HepG2 (cell line): ENCODE data around the gene STX8. TPM values are rescaled to one million over a fixed set of nuclear protein-coding genes. Genes with fewer than 3 reads are reported as not detected.
"Not testable (repeated sequence)": the region's sequence is repeated elsewhere in the genome, so short reads cannot be mapped to it uniquely, and the experiment has no call there.

Source experiments
- ATAC-seq: fragments of 200-7000 bp; cut with Tn5 transposase; 3 replicates; pipeline ENCODE4 v1.9.1; 2020; ENCODE audit warnings: mild to moderate bottlenecking, moderate library complexity
- BruUV-seq: library from RNA; stranded (reverse); fragments of 400-500 nt; replicated peaks from 2 replicates; lab custom pipeline; 2021; lab: Mats Ljungman, UMichigan
- CTCF ChIA-PET: fragments of 300-600 bp; formaldehyde crosslinking; extraction: SDS; loops from one replicate; lab custom pipeline; 2021; ENCODE audit warnings: low total read pairs, inconsistent platforms, low intra/inter-chr PET ratio; lab: Yijun Ruan, JAX
- POLR2A ChIA-PET: fragments of 350-600 bp; sonication (Branson Sonifier 250); formaldehyde crosslinking; loops from one replicate; lab custom pipeline; 2020; ENCODE audit warnings: antibody characterized with exemption, inconsistent platforms; lab: Yijun Ruan, JAX
- DNase-seq: peaks from one replicate; pipeline ENCODE4 v3.0.0-alpha.2; 2015; ENCODE audit warnings: low spot score
- FAIRE-seq: peaks from 3 replicates; lab custom pipeline; 2011; peaks lifted over from hg19 to GRCh38; lab: Jason Lieb, UNC
- H2AFZ ChIP-seq: one replicate; pipeline ENCODE4 v1.6.1; 2011; ENCODE audit warnings: low read length, inconsistent platforms
- H3K27ac ChIP-seq: fragments of 300-600 bp; 3 replicates; pipeline ENCODE4 v1.8.0; 2011; ENCODE audit warnings: mixed run types, mild to moderate bottlenecking, mixed read lengths, low read length, inconsistent platforms; ENCODE audit not compliant: insufficient read depth; ENCODE audit errors: extremely low read length
- H3K27me3 ChIP-seq, 2 experiments: fragments of 200-600 bp in 1 of 2; 2 replicates in 1 of 2; 3 replicates in 1 of 2; pipeline versions ENCODE4 v1.6.0 to v1.8.0; 2011; ENCODE audit warnings: low read length in 2 of 2, mild to moderate bottlenecking in 2 of 2, moderate library complexity in 2 of 2, inconsistent platforms in 1 of 2; ENCODE audit not compliant: insufficient read depth in 2 of 2, control insufficient read depth in 1 of 2
- H3K36me3 ChIP-seq, 2 experiments: fragments of 200-600 bp in 1 of 2; replicated peaks in 1 of 2; 2 replicates in 1 of 2; 3 replicates in 1 of 2; pipeline versions ENCODE4 v1.5.1 to v1.8.0; 2011; ENCODE audit warnings: low read length in 2 of 2, inconsistent platforms in 1 of 2; ENCODE audit not compliant: insufficient read depth in 2 of 2, control insufficient read depth in 1 of 2
- H3K4me1 ChIP-seq: 2 replicates; pipeline ENCODE4 v1.5.1; 2012; ENCODE audit warnings: low read length, inconsistent platforms; ENCODE audit not compliant: insufficient read depth
- H3K4me2 ChIP-seq: 2 replicates; pipeline ENCODE4 v1.6.0; 2011; ENCODE audit warnings: low read depth, low read length, inconsistent platforms
- H3K4me3 ChIP-seq, 3 experiments: fragments of 200-600 bp in 1 of 3; sonication (generic), shearing (Covaris generic) in 1 of 3; replicated peaks in 1 of 3; 2 replicates each; pipeline ENCODE4 v1.5.1; 2011 to 2016; ENCODE audit warnings: low read length in 3 of 3, inconsistent platforms in 2 of 3, low read depth in 2 of 3, mild to moderate bottlenecking in 2 of 3, control low read depth in 1 of 3, mixed read lengths in 1 of 3; ENCODE audit not compliant: insufficient read depth in 1 of 3
- H3K79me2 ChIP-seq: one replicate; pipeline ENCODE4 v1.6.1; 2011; ENCODE audit warnings: low read length, inconsistent platforms; ENCODE audit not compliant: insufficient read depth
- H3K9ac ChIP-seq: 2 replicates; pipeline ENCODE4 v1.6.0; 2011; ENCODE audit warnings: mild to moderate bottlenecking, low read depth, low read length, inconsistent platforms; ENCODE audit not compliant: insufficient read depth
- H3K9me3 ChIP-seq: 2 replicates; pipeline ENCODE4 v1.5.1; 2012; ENCODE audit warnings: mild to moderate bottlenecking, low read length
- H4K20me1 ChIP-seq: 2 replicates; pipeline ENCODE4 v1.6.0; 2011; ENCODE audit warnings: inconsistent platforms, mild to moderate bottlenecking, low read length, moderate library complexity; ENCODE audit not compliant: insufficient read depth
- IRF2 ChIP-seq: IDR thresholded peaks from 2 replicates; pipeline ENCODE4 v1.6.1; 2018; ENCODE audit warnings: missing genetic modification reagents, missing compliant biosample characterization
- KLF11 ChIP-seq: IDR thresholded peaks from 2 replicates; pipeline ENCODE4 v1.6.1; 2016; ENCODE audit warnings: missing compliant biosample characterization
- NR1H2 ChIP-seq: sonication (generic); formaldehyde crosslinking; IDR thresholded peaks from 2 replicates; pipeline ENCODE4 v1.8.1; 2022; ENCODE audit warnings: low read depth, missing genetic modification reagents, borderline replicate concordance
- TBL1XR1 ChIP-seq: fragments of 150-350 bp; IDR thresholded peaks from 2 replicates; pipeline ENCODE4 v1.6.1; 2014; ENCODE audit warnings: borderline replicate concordance, low read length; ENCODE audit not compliant: partially characterized antibody
- WGBS: methylation state at CpG from one replicate; pipeline ENCODE4 v1.1.6; 2017; ENCODE audit warnings: low lambda C conversion rate; 5-methylcytosine and 5-hydroxymethylcytosine counted together
- in situ Hi-C: cut with HindIII; loops from 2 replicates; pipeline ENCODE4 v1.10.0; 2017; ENCODE audit warnings: low pct_unique_long_range_greater_than_20kb; ENCODE audit not compliant: extremely low pct_ligation_motif_present
- intact Hi-C: fragments of 100-400 bp; cut with micrococcal nuclease; formaldehyde crosslinking; loops from one replicate; pipeline ENCODE4 v1.10.0; 2022; ENCODE audit not compliant: unreplicated experiment
- polyA plus RNA-seq, 8 experiments: library from polyadenylated mRNA; depleted of rRNA in 3 of 8; stranded (reverse) in 7 of 8; unstranded in 1 of 8; fragments of >200 nt; fragmentation: Illumina TruSeq in 4 of 8; extraction: Trizol in 4 of 8; gene quantifications; 2 replicates each; pipeline versions ENCODE4 v1.2.1 to v1.2.3, GENCODE V29; 2011 to 2016; ENCODE audit warnings: low read depth in 4 of 8, missing spikeins in 1 of 8, mixed read lengths in 1 of 8; ENCODE audit not compliant: insufficient read depth in 1 of 8
- total RNA-seq, 5 experiments: library from RNA; depleted of rRNA; stranded (reverse); fragments of >200 nt; fragmentation: Illumina TruSeq; extraction: Trizol; gene quantifications; 2 replicates each; pipeline ENCODE4 v1.2.3, GENCODE V29; 2016; ENCODE audit warnings: low read depth in 1 of 5

STX8 gene
- total and polyA plus RNA-seq, 2 of the 13 experiments (the other 11 are each of a cell fraction or from before 2014, with no cell fraction given), result 36.4 to 53.6 TPM

- H4K20me1 ChIP-seq, result no peaks in the 10 kb centered on the region
- no peaks in the 10 kb centered on the region for H3K79me2 ChIP-seq
- H3K36me3 ChIP-seq, result no peaks in the 10 kb centered on the region
- no peak for FAIRE-seq
- WGBS, result 33% methylated on average over 4 of the region's 4 CpGs
- no peak for ATAC-seq
- H3K27me3 ChIP-seq, result peaks cover 0 to 13% of the 10 kb centered on the region in 2 experiments; a peak in 2 of 5 replicates
- no peaks in the 10 kb centered on the region for H3K4me1 ChIP-seq
- no peak overlapping the region for H3K27ac ChIP-seq
- intact Hi-C loops, result no loop called here
- ChIA-PET POLR2A (no interaction called here), CTCF (no interaction called here)
- no peak for DNase-seq
- no peak for TF ChIP-seq IRF2 (CRISPR knock-in tag)
- no peak for TF ChIP-seq TBL1XR1
- TF ChIP-seq KLF11 (CRISPR knock-in tag), result no peak
- no peak for TF ChIP-seq NR1H2
- in situ Hi-C loops, result no loop called here
- H3K9me3 ChIP-seq, result no peaks in the 10 kb centered on the region
- no peak overlapping the region for H3K4me2 ChIP-seq
- H2AFZ ChIP-seq, result no peak overlapping the region
- H3K4me3 ChIP-seq, result no peak overlapping the region
- BruUV-seq, result no TSS peak
- no peak overlapping the region for H3K9ac ChIP-seq
These were observed 23.0 kb upstream of the STX8 start for GRCh38 chr17:9598661-9599060.

GRCh38 chr17:9597638-9598037 lies 22.0 kb upstream of the STX8 start:
- in situ Hi-C loops, H3K27me3 ChIP-seq, intact Hi-C loops, H3K9ac ChIP-seq, CTCF ChIA-PET, H3K79me2 ChIP-seq, H3K4me3 ChIP-seq, H3K27ac ChIP-seq, H3K4me1 ChIP-seq, POLR2A ChIA-PET, H2AFZ ChIP-seq, BruUV-seq, H3K9me3 ChIP-seq, FAIRE-seq, H3K36me3 ChIP-seq, ATAC-seq, DNase-seq, H3K4me2 ChIP-seq, H4K20me1 ChIP-seq: not testable (repeated sequence)
- WGBS, result 52% methylated on average over 5 of the region's 5 CpGs
